Right ventricle myocardium inferior (tissue), 1 donor: Measurements from ENCODE around the gene RTN4RL2. TPM values are rescaled to one million over a fixed set of nuclear protein-coding genes. Genes with fewer than 3 reads are reported as not detected.
A peak's percentile ranks its signal among the peaks of the same experiment; 100 is the strongest.

Experiments
- ATAC-seq: fragments of 200-7000 bp; cut with Tn5 transposase; one replicate; pipeline ENCODE4 v1.9.1; 2020; ENCODE audit warnings: mild to moderate bottlenecking, moderate library complexity
- DNase-seq: peaks from one replicate; pipeline ENCODE4 v3.0.0; 2021; ENCODE audit errors: missing footprints
- intact Hi-C: fragments of 100-400 bp; cut with DNase I; formaldehyde crosslinking; loops from one replicate; pipeline ENCODE4 v1.11.0; 2022
- total RNA-seq: library from RNA; stranded (reverse); fragmentation: NEBNext Ultra II Directional; extraction: Animal tissue kit (Norgen Biotek cat#: 25700); gene quantifications from one replicate; pipeline ENCODE4 v1.2.1, GENCODE V29; 2021
- donor health status: DM: no; HTN: yes; CAD: no; lungs with severe emphysema.

The RTN4RL2 gene
- total RNA-seq, 1 donor from 2014 or later = 1.6 TPM

- ATAC-seq (peak; percentile 80), DNase-seq (peak; percentile 79)
- intact Hi-C loops = loop anchor here (2.0 kb wide), 1 partner anchor 127 kb away; no protein-coding TSS in a partner anchor
Observed at GRCh38 chr11:57476047-57476756, 15.9 kb downstream of the RTN4RL2 start.

- intact Hi-C loops = loop anchor here (2.0 kb wide), 1 partner anchor 128 kb away; no protein-coding TSS in a partner anchor
- DNase-seq = no peak
- ATAC-seq = peak; percentile 78
Observed at GRCh38 chr11:57476757-57477506, 16.6 kb downstream of the RTN4RL2 start.

GRCh38 chr11:57477507-57478189, 17.3 kb downstream of the RTN4RL2 start:
- DNase-seq (no peak), ATAC-seq (no peak)
- intact Hi-C loops = loop anchor here (2.0 kb wide), 1 partner anchor 129 kb away; no protein-coding TSS in a partner anchor

- no peak for DNase-seq
- no peak for ATAC-seq
- intact Hi-C loops = loop anchor here (1.0 kb wide), 1 partner anchor 22 kb away; no protein-coding TSS in a partner anchor
Observed at GRCh38 chr11:57479021-57479663, 18.8 kb downstream of the RTN4RL2 start.

- ATAC-seq (no peak), DNase-seq (no peak)
- intact Hi-C loops = loop anchor here (1.0 kb wide), 2 partner anchors 23 to 135 kb away; no protein-coding TSS in a partner anchor
Observed at GRCh38 chr11:57479911-57480310, 19.6 kb downstream of the RTN4RL2 start.

- intact Hi-C loops = loop anchor here (1.0 kb wide), 1 partner anchor 135 kb away; no protein-coding TSS in a partner anchor
- ATAC-seq (peak; percentile 29), DNase-seq (no peak)
Observed at GRCh38 chr11:57480409-57481137, 20.2 kb downstream of the RTN4RL2 start.

GRCh38 chr11:57481315-57481714, 21.0 kb downstream of the RTN4RL2 start:
- intact Hi-C loops = no loop called here
- DNase-seq (no peak), ATAC-seq (no peak)

GRCh38 chr11:57481915-57482781, 21.8 kb downstream of the RTN4RL2 start:
- no peak for DNase-seq
- intact Hi-C loops = no loop called here
- no peak for ATAC-seq

- no peak for DNase-seq
- ATAC-seq = peak; percentile 49
- intact Hi-C loops = no loop called here
Observed at GRCh38 chr11:57482782-57483561, 22.6 kb downstream of the RTN4RL2 start.

- ATAC-seq = no peak
- no peak for DNase-seq
- intact Hi-C loops = no loop called here
Observed at GRCh38 chr11:57483562-57483918, 23.2 kb downstream of the RTN4RL2 start.

- DNase-seq = no peak
- intact Hi-C loops = no loop called here
- no peak for ATAC-seq
Observed at GRCh38 chr11:57484141-57484710, 23.9 kb downstream of the RTN4RL2 start.

- intact Hi-C loops = no loop called here
Observed at GRCh38 chr11:57485217-57485990, 25.1 kb downstream of the RTN4RL2 start.

GRCh38 chr11:57487021-57487778, 26.9 kb downstream of the RTN4RL2 start:
- DNase-seq = no peak
- ATAC-seq = no peak
- intact Hi-C loops = no loop called here

More at GRCh38 chr11:57485217-57485990, 25.1 kb downstream of the RTN4RL2 start:
- DNase-seq (no peak), ATAC-seq (no peak)

- ATAC-seq (no peak), DNase-seq (no peak)
- intact Hi-C loops = no loop called here
Observed at GRCh38 chr11:57487920-57488659, 27.8 kb downstream of the RTN4RL2 start.
